Measurements from ENCODE around the gene DAZAP2.

Gene DAZAP2

DNA sequence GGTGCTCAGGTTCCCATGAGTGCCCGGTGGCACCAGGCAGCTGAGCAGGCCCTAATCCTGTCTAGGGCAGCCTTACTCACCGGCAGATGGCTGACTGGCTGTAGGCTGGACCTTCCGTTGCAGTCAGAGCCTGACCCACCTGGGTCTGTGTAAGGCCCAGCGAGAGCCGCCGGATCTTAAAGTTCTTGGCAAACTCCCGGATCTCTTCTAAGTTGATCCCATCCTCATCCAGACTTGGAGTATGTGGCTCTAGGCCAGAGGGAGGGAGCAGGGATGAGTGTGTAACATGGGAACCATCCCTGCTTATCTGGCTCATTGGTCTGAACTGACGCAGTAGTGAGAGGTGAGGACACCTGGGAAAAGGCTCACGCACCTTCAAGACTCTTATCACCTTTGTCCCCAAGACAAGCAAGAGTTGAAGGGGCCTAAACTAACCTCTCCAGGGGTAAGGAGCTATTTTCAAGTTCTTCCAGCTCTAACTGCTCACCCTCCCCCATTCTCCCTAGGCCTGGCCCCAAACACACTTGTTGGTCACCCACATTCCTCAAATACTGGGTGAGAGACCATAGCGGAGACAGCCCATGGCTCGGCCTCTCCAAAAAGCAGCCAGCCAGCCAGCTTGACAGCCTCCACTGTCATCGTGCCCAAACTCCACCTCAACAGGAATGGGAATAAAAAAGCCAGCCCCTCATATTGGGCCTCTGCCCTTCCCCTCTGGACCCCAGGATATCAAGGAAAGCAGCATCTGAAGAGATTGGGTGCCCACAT is 46.9 kb upstream of the DAZAP2 start:
- Histone ChIP-seq H3K4me2 (ENCODE audit: low read length) (no peak overlapping the region), H3K27ac (ENCODE audit: low read length) (no peak overlapping the region), H3K9ac (ENCODE audit: low read length) (no peak overlapping the region), H4K20me1 (ENCODE audit: insufficient read depth, low read length) (no peaks in the 10 kb centered on the region), H2AFZ (ENCODE audit: low read depth, low read length) (no peak overlapping the region), H3K27me3 (ENCODE audit: low read depth, low read length) (no peaks in the 10 kb centered on the region), H3K79me2 (ENCODE audit: low read length) (no peaks in the 10 kb centered on the region), H3K4me3 (ENCODE audit: low read length) (no peak overlapping the region), H3K9me3 (ENCODE audit: insufficient read depth, low read length) (no peaks in the 10 kb centered on the region), H3K4me1 (ENCODE audit: low read length) (peaks cover 22% of the 10 kb centered on the region), H3K36me3 (replicated peaks; ENCODE audit: low read depth, low read length) (no peaks in the 10 kb centered on the region)
- no peak for TF ChIP-seq EZH2phosphoT487 (IDR thresholded peaks at IDR 0.05; ENCODE audit: low read depth)
- TF ChIP-seq, protein P1, sequence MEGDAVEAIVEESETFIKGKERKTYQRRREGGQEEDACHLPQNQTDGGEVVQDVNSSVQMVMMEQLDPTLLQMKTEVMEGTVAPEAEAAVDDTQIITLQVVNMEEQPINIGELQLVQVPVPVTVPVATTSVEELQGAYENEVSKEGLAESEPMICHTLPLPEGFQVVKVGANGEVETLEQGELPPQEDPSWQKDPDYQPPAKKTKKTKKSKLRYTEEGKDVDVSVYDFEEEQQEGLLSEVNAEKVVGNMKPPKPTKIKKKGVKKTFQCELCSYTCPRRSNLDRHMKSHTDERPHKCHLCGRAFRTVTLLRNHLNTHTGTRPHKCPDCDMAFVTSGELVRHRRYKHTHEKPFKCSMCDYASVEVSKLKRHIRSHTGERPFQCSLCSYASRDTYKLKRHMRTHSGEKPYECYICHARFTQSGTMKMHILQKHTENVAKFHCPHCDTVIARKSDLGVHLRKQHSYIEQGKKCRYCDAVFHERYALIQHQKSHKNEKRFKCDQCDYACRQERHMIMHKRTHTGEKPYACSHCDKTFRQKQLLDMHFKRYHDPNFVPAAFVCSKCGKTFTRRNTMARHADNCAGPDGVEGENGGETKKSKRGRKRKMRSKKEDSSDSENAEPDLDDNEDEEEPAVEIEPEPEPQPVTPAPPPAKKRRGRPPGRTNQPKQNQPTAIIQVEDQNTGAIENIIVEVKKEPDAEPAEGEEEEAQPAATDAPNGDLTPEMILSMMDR (IDR thresholded peaks at IDR 0.05; ENCODE audit: low read depth, low read length), result no peak

DNA sequence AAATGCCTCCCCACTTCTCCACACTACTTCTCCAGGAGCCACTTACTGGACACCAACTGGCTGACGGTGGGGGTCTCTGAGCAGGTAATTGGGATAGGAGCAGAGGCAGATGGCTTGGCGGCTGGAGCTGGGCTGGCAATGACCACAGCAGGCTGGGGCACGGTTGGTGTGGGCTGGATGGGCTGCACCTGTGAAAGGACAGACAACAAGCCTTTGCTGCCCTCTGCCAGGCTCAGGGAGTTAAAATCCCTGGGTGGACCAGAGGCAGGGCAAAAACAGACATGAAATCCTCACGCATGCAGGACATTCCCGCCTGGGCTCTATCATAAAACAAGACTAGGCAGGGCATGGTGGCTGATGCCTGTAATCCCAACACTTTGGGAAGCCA is 46.3 kb upstream of the DAZAP2 start:
- H3K4me2 ChIP-seq (ENCODE audit: low read length), result no peak overlapping the region
- H3K27me3 ChIP-seq (ENCODE audit: low read depth, low read length), result no peaks in the 10 kb centered on the region
- H4K20me1 ChIP-seq (ENCODE audit: insufficient read depth, low read length), result no peaks in the 10 kb centered on the region
- TF ChIP-seq, protein P1 (IDR thresholded peaks at IDR 0.05; ENCODE audit: low read depth, low read length), result no peak
- no peak for TF ChIP-seq EZH2phosphoT487 (IDR thresholded peaks at IDR 0.05; ENCODE audit: low read depth)
- H3K4me1 ChIP-seq (ENCODE audit: low read length), result peaks cover 19% of the 10 kb centered on the region
- no peak overlapping the region for H3K9ac ChIP-seq (ENCODE audit: low read length)
- H2AFZ ChIP-seq (ENCODE audit: low read depth, low read length), result no peak overlapping the region
- no peaks in the 10 kb centered on the region for H3K9me3 ChIP-seq (ENCODE audit: insufficient read depth, low read length)
- no peaks in the 10 kb centered on the region for H3K36me3 ChIP-seq (replicated peaks; ENCODE audit: low read depth, low read length)
- no peak overlapping the region for H3K4me3 ChIP-seq (ENCODE audit: low read length)
- H3K27ac ChIP-seq (ENCODE audit: low read length), result no peak overlapping the region
- H3K79me2 ChIP-seq (ENCODE audit: low read length), result no peaks in the 10 kb centered on the region

DNA sequence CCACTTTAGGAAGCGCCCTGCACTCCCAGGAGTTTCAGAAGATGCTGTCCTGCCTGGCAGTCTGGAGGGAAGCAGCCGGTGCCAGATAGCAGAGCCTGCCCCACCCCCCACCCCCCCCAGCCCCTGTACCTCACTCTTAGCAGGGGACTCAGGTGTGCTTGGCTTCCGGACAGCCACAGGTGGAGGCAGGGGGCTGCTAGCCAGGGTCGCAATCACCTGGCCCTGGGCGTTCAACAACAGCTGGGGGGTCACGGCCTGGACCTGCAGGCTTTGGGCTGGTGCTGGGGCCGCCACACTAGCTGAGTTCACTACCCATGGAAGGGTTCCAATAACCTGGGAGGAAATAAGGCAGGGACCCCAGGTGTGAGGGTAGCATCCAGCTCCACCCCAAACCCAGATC is 42.8 kb upstream of the DAZAP2 start:
- no peaks in the 10 kb centered on the region for H3K9me3 ChIP-seq (ENCODE audit: insufficient read depth, low read length)
- no peaks in the 10 kb centered on the region for H3K27me3 ChIP-seq (ENCODE audit: low read depth, low read length)
- H3K79me2 ChIP-seq (ENCODE audit: low read length), result no peaks in the 10 kb centered on the region
- H2AFZ ChIP-seq (ENCODE audit: low read depth, low read length), result no peak overlapping the region
- H3K36me3 ChIP-seq (replicated peaks; ENCODE audit: low read depth, low read length), result no peaks in the 10 kb centered on the region
- no peak overlapping the region for H3K27ac ChIP-seq (ENCODE audit: low read length)
- no peak for TF ChIP-seq EZH2phosphoT487 (IDR thresholded peaks at IDR 0.05; ENCODE audit: low read depth)
- TF ChIP-seq, protein P1 (IDR thresholded peaks at IDR 0.05; ENCODE audit: low read depth, low read length), result no peak
- H3K9ac ChIP-seq (ENCODE audit: low read length), result no peak overlapping the region
- H4K20me1 ChIP-seq (ENCODE audit: insufficient read depth, low read length), result no peaks in the 10 kb centered on the region
- no peaks in the 10 kb centered on the region for H3K4me1 ChIP-seq (ENCODE audit: low read length)
- no peak overlapping the region for H3K4me2 ChIP-seq (ENCODE audit: low read length)
- no peak overlapping the region for H3K4me3 ChIP-seq (ENCODE audit: low read length)

DNA sequence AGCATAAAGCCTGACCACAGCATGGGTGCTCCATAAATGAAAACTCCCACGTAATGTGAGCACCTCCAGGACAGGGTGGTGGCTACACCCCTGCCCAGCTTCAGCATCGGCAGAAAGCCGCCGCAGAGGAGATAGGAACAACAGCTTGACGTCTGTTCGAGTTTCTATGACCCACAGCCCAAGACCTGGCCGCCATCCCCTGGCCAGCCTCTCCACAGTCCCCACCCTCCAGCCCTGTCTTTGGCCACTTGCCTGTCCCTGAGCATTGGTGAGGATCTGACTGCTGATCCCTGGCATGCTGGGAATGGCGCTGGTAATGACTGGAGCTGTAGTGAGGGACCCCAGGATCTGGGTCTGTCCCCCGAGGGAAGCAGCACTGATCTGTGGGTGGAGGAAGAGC is 42.1 kb upstream of the DAZAP2 start:
- H3K9ac ChIP-seq (ENCODE audit: low read length), result no peak overlapping the region
- H4K20me1 ChIP-seq (ENCODE audit: insufficient read depth, low read length), result no peaks in the 10 kb centered on the region
- H3K36me3 ChIP-seq (replicated peaks; ENCODE audit: low read depth, low read length), result no peaks in the 10 kb centered on the region
- H3K4me1 ChIP-seq (ENCODE audit: low read length), result no peaks in the 10 kb centered on the region
- H3K9me3 ChIP-seq (ENCODE audit: insufficient read depth, low read length), result no peaks in the 10 kb centered on the region
- no peak overlapping the region for H3K27ac ChIP-seq (ENCODE audit: low read length)
- H3K4me3 ChIP-seq (ENCODE audit: low read length), result no peak overlapping the region
- no peaks in the 10 kb centered on the region for H3K27me3 ChIP-seq (ENCODE audit: low read depth, low read length)
- no peaks in the 10 kb centered on the region for H3K79me2 ChIP-seq (ENCODE audit: low read length)
- H3K4me2 ChIP-seq (ENCODE audit: low read length), result no peak overlapping the region
- no peak for TF ChIP-seq EZH2phosphoT487 (IDR thresholded peaks at IDR 0.05; ENCODE audit: low read depth)
- TF ChIP-seq, protein P1 (IDR thresholded peaks at IDR 0.05; ENCODE audit: low read depth, low read length), result no peak
- no peak overlapping the region for H2AFZ ChIP-seq (ENCODE audit: low read depth, low read length)

Data from OCI-LY3 (cell line).